Stimulated activated CD4-positive, alpha-beta T cell treated with anti-CD3 and anti-CD28 coated beads, TNF-alpha, amount 100 ng/mL, for 48 hours (primary cell): ENCODE results near the gene NUTM2E.
"Not testable (repeated sequence)": the region's sequence is repeated elsewhere in the genome, so short reads cannot be mapped to it uniquely, and the experiment has no call there.

Experiments used
- DNase-seq, 3 donors: peaks; one replicate each; pipeline ENCODE4 v3.0.0-alpha.2; 2020; ENCODE audit warnings: low read depth in 3 of 3

Gene NUTM2E

GRCh38 chr10:79826496-79827215 lies at the start of gene NUTM2E:
TSS of gene NUTM2E (plus strand) at chr10:79826739. CDS start at chr10:79841741, 15,002 bp downstream.
- DNase-seq, result peak; percentile 33 to 56 (median 55)

- DNase-seq, result not testable (repeated sequence)
Observed at GRCh38 chr10:79777997-79778396, 48.5 kb upstream of the NUTM2E start.

- peak; percentile 41 to 55 (median 41) for DNase-seq
Observed at GRCh38 chr10:79779310-79779938, 47.1 kb upstream of the NUTM2E start.

- not testable (repeated sequence) for DNase-seq
Observed at GRCh38 chr10:79779992-79780391, 46.5 kb upstream of the NUTM2E start.

- not testable (repeated sequence) for DNase-seq
Observed at GRCh38 chr10:79781584-79781983, 45.0 kb upstream of the NUTM2E start.

- not testable (repeated sequence) for DNase-seq
Observed at GRCh38 chr10:79787455-79787952, 39.0 kb upstream of the NUTM2E start.

- not testable (repeated sequence) for DNase-seq
Observed at GRCh38 chr10:79789351-79789750, 37.2 kb upstream of the NUTM2E start.

GRCh38 chr10:79791906-79792517 lies 34.5 kb upstream of the NUTM2E start:
- DNase-seq, result not testable (repeated sequence)

GRCh38 chr10:79799337-79799736 lies 27.2 kb upstream of the NUTM2E start:
- DNase-seq, result not testable (repeated sequence)

- DNase-seq, result not testable (repeated sequence)
Observed at GRCh38 chr10:79805857-79806256, 20.7 kb upstream of the NUTM2E start.

GRCh38 chr10:79811895-79812294 lies 14.6 kb upstream of the NUTM2E start:
- DNase-seq, result not testable (repeated sequence)

GRCh38 chr10:79816290-79816689 lies 10.2 kb upstream of the NUTM2E start:
- DNase-seq, result not testable (repeated sequence)

- DNase-seq, result not testable (repeated sequence)
Observed at GRCh38 chr10:79823387-79823786, 3.2 kb upstream of the NUTM2E start.

GRCh38 chr10:79825587-79826011 lies 940 bp upstream of the NUTM2E start:
- peak in 1 of 3 donors; percentile 14 for DNase-seq

GRCh38 chr10:79826131-79826495 lies 426 bp upstream of the NUTM2E start:
- DNase-seq, result peak in 1 of 3 donors; percentile 12

GRCh38 chr10:79833833-79834232 lies 7.3 kb downstream of the NUTM2E start:
- not testable (repeated sequence) for DNase-seq

GRCh38 chr10:79835891-79836290 lies 9.4 kb downstream of the NUTM2E start:
- not testable (repeated sequence) for DNase-seq

GRCh38 chr10:79836891-79837290 lies 10.4 kb downstream of the NUTM2E start:
- not testable (repeated sequence) for DNase-seq

- not testable (repeated sequence) for DNase-seq
Observed at GRCh38 chr10:79838441-79838840, 11.9 kb downstream of the NUTM2E start.

GRCh38 chr10:79853191-79853854 lies 26.8 kb downstream of the NUTM2E start:
- not testable (repeated sequence) for DNase-seq

- not testable (repeated sequence) for DNase-seq
Observed at GRCh38 chr10:79862269-79862668, 35.7 kb downstream of the NUTM2E start.

- DNase-seq, result not testable (repeated sequence)
Observed at GRCh38 chr10:79862803-79863202, 36.3 kb downstream of the NUTM2E start.
